ENCODE data around the gene ELOF1.

DNA sequence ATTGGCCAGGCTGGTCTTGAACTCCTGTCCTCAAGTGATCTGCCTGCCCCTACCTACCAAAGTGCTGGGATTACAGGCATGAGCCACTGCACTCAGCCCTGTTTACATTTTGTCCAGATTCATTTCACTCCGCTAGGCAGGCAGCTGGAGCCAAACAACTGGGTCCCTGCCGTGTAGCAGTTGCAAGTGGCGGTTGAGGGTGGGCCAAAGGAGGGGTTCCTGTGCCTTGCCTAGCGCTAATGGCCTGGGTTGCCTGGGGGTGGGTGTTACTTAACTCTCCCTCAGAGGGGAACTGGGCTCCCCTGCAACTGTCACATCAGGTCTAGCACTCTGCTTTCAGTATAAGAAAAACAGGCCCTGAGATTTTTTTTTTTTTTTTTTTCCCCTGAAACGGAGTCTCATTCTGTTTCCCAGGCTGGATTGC, 11.0 kb upstream of the ELOF1 start:
- no peak for TF ChIP-seq EP300 (IDR thresholded peaks at IDR 0.05; ENCODE audit: low read depth)
- TF ChIP-seq, protein P1, sequence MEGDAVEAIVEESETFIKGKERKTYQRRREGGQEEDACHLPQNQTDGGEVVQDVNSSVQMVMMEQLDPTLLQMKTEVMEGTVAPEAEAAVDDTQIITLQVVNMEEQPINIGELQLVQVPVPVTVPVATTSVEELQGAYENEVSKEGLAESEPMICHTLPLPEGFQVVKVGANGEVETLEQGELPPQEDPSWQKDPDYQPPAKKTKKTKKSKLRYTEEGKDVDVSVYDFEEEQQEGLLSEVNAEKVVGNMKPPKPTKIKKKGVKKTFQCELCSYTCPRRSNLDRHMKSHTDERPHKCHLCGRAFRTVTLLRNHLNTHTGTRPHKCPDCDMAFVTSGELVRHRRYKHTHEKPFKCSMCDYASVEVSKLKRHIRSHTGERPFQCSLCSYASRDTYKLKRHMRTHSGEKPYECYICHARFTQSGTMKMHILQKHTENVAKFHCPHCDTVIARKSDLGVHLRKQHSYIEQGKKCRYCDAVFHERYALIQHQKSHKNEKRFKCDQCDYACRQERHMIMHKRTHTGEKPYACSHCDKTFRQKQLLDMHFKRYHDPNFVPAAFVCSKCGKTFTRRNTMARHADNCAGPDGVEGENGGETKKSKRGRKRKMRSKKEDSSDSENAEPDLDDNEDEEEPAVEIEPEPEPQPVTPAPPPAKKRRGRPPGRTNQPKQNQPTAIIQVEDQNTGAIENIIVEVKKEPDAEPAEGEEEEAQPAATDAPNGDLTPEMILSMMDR (IDR thresholded peaks at IDR 0.05) = no peak

Data from transverse colon (tissue), 3 donors.